22Rv1 (cell line): ENCODE data around the gene ZNF337.
A peak's percentile ranks its signal among the peaks of the same experiment; 100 is the strongest.

ENCODE experiments used
- H3K27ac ChIP-seq: fragments of 450-650 bp; 2 replicates; pipeline ENCODE4 v1.5.1; 2017
- ZFX ChIP-seq: fragments of 450-650 bp; IDR thresholded peaks from 2 replicates; pipeline ENCODE4 v1.6.1; 2017; ENCODE audit warnings: antibody characterized with exemption, borderline replicate concordance
- TF ChIP-seq, protein P1 (sequence below): fragments of 450-650 bp; IDR thresholded peaks from 2 replicates; pipeline ENCODE4 v1.5.1; 2017; ENCODE audit warnings: mild to moderate bottlenecking

ZNF337 gene

DNA sequence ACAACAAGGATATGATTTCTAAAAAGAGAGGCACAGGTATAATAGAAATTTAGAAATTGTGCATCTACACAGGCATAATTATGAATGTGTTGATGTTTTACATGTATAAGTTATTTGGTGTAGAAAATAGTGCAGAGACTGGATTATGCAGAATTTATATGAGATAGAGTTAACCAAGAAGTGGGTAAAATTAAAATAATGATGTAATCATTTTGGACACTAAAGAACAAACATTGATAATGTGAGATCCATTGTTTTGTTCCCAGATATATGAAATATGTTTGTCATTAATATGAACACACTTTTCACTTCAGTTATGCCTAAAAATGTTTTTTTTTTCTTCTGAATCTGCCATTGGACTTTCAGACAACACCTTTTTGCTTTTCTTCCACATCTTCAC is 37.2 kb upstream of the ZNF337 start:
- H3K27ac ChIP-seq, result no peak overlapping the region
- TF ChIP-seq, protein P1, sequence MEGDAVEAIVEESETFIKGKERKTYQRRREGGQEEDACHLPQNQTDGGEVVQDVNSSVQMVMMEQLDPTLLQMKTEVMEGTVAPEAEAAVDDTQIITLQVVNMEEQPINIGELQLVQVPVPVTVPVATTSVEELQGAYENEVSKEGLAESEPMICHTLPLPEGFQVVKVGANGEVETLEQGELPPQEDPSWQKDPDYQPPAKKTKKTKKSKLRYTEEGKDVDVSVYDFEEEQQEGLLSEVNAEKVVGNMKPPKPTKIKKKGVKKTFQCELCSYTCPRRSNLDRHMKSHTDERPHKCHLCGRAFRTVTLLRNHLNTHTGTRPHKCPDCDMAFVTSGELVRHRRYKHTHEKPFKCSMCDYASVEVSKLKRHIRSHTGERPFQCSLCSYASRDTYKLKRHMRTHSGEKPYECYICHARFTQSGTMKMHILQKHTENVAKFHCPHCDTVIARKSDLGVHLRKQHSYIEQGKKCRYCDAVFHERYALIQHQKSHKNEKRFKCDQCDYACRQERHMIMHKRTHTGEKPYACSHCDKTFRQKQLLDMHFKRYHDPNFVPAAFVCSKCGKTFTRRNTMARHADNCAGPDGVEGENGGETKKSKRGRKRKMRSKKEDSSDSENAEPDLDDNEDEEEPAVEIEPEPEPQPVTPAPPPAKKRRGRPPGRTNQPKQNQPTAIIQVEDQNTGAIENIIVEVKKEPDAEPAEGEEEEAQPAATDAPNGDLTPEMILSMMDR, result no peak
- TF ChIP-seq ZFX, result no peak

DNA sequence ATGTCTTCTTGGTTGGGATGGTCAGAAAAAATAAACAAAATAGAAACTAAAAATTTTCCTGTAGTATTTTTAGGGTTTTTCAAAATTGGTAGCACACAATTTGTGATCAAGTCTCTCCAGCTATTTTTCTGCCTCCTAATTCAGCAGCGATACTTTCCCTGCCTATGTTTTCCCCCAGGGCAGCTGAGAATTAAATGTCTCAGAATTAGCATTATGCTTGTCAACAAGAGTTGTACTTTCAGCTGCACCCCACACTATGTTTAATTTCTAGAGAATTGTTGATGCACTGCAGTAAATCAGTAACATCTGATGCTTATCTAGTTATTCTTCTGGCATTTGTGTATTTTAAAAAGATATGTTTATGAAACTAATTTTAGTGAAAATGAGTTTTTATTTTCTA is 34.2 kb upstream of the ZNF337 start:
- H3K27ac ChIP-seq, result no peak overlapping the region
- TF ChIP-seq, protein P1, result no peak
- no peak for TF ChIP-seq ZFX

DNA sequence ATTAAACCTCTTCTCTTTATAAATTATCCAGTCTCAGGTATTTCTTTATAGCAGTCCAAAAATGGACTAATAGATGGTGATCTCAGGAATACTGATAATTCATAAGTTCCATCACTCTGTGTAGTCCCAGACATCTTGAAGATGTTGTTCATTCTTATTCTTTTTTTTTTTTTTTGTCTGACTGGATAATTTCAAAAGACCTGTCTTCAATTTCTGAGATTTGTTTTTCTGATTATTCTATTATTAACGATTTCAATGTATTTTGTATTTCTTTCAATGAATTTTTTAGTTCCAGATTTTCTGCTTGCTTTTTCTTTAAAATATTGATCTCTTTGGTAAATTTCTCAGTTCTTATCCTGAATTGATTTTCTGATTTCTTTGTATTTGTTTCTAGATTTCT is 29.7 kb upstream of the ZNF337 start:
- TF ChIP-seq, protein P1, result no peak
- no peak for TF ChIP-seq ZFX
- no peak overlapping the region for H3K27ac ChIP-seq

DNA sequence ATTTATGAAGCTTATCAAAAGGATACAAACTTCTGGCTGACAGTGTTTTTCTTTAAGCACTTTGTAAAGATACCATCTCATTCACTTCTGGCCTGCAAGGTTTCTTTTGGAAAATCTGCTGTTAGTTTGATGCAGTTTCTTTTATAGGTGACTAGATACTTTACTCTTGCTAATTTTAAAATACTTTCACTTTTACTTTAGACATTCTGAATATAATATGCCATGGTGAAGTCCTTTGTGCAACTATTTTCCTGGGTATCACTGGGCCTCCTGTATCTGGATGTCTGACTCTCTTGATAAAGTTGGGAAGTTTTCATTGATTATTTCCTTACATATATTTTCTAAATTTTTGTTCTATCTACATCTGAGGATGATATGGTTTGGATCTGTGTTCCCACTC is 29.0 kb upstream of the ZNF337 start:
- TF ChIP-seq, protein P1, result no peak
- no peak for TF ChIP-seq ZFX
- H3K27ac ChIP-seq, result no peak overlapping the region

DNA sequence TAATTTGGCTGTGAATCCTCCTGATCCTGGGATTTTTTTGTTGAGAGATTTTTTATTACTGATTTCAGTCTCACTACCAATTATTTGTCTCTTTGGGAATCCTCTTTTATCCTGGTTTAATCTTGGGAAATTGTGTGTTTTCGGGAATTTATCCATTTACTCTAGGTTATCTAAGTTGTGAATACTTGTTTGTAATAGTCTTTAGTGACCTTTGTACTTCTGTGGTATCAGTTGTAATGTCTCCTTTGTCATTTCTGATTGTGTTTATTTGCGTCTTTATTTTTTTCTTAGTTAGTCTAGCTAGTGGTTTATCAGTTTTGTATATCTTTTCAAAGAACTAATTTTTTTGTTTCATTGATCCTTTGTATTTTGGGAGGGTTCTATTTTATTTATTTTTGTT is 27.3 kb upstream of the ZNF337 start:
- no peak for TF ChIP-seq ZFX
- TF ChIP-seq, protein P1, result no peak
- H3K27ac ChIP-seq, result no peak overlapping the region

- TF ChIP-seq, protein P1, result no peak
- TF ChIP-seq ZFX, result no peak
These were observed 23.6 kb upstream of the ZNF337 start for GRCh38 chr20:25720285-25720684.

DNA sequence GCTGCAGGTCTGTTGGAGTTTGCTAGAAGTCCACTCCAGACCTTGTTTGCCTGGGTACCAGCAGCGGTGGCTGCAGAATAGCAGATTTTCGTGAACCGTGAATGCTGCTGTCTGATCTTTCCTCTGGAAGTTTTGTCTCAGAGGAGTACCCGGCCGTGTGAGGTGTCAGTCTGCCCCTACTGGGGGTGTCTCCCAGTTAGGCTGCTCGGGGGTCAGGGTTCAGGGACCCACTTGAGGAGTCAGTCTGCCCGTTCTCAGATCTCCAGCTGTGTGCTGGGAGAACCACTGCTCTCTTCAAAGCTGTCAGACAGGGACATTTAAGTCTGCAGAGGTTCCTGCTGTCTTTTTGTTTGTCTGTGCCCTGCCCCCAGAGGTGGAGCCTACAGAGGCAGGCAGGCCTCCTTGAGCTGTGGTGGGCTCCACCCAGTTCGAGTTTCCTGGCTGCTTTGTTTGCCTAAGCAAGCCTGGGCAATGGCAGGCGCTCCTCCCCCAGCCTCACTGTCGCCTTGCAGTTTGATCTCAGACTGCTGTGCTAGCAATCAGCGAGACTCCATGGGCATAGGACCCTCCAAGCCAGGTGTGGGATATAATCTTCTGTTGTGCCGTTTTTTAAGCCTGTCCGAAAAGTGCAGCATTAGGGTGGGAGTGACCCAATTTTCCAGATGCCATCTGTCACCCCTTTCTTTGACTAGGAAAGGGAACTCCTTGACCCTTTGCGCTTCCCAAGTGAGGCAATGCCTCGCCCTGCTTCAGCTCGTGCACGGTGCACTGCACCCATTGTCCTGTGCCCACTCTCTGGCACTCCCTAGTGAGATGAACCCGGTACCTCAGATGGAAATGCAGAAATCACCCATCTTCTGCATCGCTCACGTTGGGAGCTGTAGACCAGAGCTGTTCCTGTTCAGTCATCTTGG is 22.5 kb upstream of the ZNF337 start:
- 0 out of 2 replicates have a peak overlapping the region, but pooled peaks have one; percentile 18 for H3K27ac ChIP-seq

More at GRCh38 chr20:25720285-25720684, 23.6 kb upstream of the ZNF337 start:
- H3K27ac ChIP-seq, result no peak overlapping the region
